Measurements from ENCODE around the gene COPS7A.

- TF ChIP-seq CTCF (IDR thresholded peaks at IDR 0.05; ENCODE audit: borderline replicate concordance, extremely low read depth, low read length, poor library complexity, severe bottlenecking) (no peak), EZH2 (IDR thresholded peaks at IDR 0.05; ENCODE audit: borderline replicate concordance, low read depth, low read length, severe bottlenecking) (peak; percentile 88)
These were observed 42.1 kb downstream of the COPS7A start, which contains the start of gene PTMS for GRCh38 chr12:6765634-6766581.

Data from DND-41 (cell line).